GM21528 (cell line): ENCODE data around the gene GGN.
"Not testable (repeated sequence)": the region's sequence is repeated elsewhere in the genome, so short reads cannot be mapped to it uniquely, and the experiment has no call there.

Experiments used
- ATAC-seq: cut with Tn5 transposase; IDR thresholded peaks from one replicate; pipeline ENCODE4 v1.9.1; 2021; ENCODE audit warnings: mild to moderate bottlenecking, moderate library complexity; ENCODE audit not compliant: unreplicated experiment, low FRiP score

The GGN gene, protein sequence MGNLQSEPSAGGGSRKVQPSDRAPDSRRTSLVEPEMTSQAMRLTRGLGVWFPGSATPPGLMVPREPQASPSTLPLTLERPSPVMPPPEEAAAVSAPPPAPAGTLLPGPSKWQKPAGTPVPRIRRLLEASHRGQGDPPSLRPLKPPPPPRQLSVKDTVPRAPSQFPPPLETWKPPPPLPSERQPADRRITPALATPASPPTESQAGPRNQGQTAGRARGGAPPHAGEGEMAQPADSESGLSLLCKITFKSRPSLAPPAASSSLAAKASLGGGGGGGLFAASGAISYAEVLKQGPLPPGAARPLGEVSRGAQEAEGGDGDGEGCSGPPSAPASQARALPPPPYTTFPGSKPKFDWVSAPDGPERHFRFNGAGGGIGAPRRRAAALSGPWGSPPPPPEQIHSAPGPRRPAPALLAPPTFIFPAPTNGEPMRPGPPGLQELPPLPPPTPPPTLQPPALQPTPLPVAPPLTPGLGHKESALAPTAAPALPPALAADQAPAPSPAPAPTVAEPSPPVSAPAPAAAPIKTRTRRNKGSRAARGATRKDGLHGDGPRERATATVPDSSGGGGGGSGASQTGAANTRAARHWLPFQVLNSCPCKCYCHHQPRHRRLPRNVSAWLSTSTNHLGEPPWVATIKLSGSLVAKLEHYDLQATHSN

DNA sequence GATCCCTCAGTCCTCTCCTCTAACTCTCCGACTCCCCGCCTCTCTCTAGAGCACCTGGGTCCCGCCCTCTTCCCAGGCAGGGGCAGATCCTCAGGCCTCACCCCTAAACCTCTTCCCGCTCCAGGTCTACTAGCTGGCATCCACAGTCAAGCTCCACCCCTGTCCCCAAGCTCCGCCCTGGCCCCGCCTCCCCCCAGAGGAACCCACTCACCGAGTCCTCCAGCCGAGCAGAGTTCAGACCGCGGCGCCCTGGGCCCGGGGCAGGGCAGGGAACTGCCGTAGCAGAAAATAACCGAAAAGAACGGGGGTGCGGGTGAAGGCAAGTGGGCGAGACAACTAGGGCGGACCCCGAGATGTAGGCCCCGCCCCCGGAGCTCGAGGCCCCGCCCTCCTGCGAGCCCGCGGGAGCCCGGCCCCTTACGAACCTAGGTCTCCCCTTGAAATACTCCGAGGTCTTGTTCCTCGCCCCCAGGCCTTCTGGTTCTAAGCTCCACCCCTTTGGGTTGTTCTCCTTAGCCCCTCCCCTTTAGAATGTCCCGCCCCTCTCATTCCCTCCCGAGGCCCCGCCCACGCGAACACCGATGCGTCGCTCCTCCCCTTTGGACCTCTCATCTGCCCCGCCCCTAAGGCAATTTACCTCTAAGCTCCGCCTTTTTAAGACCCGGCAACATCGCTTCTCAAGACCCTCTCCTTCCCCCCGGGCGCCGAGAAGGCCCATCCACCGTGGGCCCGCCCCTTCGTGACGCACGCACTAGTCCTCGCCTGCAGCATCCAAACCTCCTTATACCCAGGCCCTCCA, at the start of gene GGN:
TSS of gene GGN (minus strand) at position 485 of the 799 bp plus-strand sequence. CDS start 773 bp downstream, outside the sequence.
- no peak for ATAC-seq

- ATAC-seq, result no peak
Observed at GRCh38 chr19:38437295-38437694, 49.5 kb upstream of the GGN start.

GRCh38 chr19:38434549-38435051, 46.8 kb upstream of the GGN start:
- ATAC-seq, result no peak

GRCh38 chr19:38433268-38433733, 45.5 kb upstream of the GGN start, which contains the start of gene RYR1:
RYR1 (plus strand) TSS chr19:38433691; CDS start chr19:38433830, 139 bp downstream.
- no peak for ATAC-seq

DNA sequence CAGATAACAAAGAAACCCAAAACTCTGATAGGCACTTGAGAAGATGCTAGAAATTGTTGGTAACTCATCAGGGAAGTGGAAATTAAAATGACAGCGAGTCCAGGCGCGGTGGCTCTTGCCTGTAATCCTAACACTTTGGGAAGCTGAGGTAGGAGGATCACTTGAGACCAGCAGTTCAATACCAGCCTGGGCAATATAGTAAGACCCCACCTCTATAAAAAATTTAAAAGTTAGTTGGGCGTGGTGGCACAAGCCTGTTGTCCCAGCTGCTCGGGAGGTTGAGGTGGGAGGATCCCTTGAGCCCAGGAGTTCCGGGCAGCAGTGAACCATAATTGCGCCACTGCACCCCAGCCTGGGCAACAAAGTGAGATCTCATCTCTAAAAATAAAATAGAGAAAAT, 43.1 kb upstream of the GGN start:
- no peak for ATAC-seq

- no peak for ATAC-seq
Observed at GRCh38 chr19:38429811-38430156, 42.0 kb upstream of the GGN start.

DNA sequence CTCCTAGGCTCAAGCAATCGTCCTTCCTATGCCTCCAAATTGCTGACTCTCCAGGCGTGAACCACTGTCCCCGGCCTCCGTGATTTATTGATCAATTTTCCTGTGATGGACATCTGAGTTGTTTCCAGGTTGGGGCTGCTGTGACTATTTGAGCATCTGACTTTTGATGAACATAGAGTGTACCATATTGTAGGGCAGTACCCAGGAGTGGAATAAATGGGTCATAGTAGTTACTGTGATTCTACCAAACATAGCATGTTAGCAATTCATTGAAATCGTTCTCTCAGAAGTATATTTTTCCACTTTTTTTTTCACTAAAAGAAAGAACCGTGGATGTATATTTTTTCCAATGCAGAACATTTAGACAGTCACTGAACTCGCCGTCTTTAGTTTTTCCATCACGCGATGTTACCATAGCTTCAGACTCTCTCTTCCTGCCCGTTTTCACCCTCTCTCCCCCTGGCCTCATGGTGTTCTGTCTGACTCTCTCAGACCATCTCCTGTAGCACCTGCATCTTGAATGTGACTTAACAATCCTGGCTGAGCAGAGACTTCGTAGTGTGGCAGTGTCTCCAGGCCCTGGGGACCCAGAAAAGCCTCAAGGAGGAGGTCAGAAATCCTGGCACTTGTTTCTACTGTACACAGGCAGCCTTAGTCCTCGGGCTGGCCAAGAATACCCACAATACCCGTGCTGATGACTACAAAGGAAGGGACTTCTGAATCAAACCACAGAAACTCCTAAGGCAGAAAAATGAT, 41.4 kb upstream of the GGN start:
- ATAC-seq, result no peak

DNA sequence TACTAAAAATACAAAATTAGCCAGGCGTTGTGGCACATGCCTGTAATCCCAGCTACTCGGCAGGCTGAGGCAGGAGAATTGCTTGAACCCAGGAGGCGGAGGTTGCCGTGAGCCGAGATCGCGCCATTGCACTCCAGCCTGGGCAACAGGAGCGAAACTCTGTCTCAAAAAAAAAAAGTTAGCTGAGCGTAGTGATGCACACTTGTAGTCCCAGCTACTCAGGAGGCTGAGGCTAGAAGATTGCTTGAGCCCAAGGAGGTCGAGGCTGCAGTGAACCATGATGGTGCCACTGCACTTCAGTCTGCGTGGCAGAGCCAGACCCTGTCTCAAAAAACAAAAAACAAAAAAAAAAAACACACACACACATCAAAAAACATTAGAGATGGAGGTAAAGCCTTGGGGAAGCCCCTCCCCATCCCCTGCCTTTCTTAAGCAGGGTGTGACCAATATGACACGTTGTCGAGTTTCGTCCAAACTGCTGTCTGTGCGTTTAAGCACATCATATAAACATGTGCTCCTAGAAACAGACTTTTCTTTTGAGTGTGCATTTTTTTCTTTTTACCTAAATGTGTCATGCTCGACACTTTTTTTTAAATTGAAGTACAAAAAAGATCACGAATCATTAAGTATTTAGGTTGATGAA, 39.3 kb upstream of the GGN start:
- not testable (repeated sequence) for ATAC-seq

DNA sequence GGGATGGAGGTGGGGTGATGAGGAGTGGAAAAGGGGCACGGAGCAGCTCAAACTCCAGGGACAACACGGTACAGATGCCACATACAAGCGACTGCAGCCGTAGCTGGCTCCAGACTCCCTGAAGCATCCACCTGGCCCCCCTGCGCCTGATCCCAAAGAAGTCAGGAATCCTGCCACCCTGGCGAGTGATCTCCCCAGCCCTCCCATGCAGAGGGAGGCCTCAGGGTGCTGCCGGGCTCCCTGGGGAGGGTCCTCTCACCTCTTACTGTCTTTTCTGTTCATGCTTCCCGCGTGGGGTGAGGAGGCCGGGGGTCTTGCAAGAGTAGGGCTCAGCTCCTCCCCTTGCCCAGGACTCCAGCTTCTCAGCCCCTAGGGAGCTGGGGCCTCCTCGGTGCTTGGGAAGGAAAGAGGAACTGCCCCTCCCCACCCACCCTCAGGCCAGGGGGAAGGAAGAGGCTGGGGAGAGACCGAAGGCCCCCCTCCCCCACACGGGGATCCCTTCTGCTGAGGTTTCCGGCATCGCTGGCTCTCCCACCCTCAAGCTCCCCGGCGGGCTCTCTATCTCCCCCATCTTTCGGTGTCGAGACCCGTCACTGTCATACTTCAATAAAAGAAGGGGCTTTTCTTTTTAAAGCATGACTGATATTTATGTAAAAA, 38.1 kb upstream of the GGN start, which contains the start of gene RASGRP4:
TSS of gene RASGRP4 (minus strand) at position 410 of the 657 bp plus-strand sequence. CDS start at position 282, 128 bp downstream.
- ATAC-seq, result no peak

DNA sequence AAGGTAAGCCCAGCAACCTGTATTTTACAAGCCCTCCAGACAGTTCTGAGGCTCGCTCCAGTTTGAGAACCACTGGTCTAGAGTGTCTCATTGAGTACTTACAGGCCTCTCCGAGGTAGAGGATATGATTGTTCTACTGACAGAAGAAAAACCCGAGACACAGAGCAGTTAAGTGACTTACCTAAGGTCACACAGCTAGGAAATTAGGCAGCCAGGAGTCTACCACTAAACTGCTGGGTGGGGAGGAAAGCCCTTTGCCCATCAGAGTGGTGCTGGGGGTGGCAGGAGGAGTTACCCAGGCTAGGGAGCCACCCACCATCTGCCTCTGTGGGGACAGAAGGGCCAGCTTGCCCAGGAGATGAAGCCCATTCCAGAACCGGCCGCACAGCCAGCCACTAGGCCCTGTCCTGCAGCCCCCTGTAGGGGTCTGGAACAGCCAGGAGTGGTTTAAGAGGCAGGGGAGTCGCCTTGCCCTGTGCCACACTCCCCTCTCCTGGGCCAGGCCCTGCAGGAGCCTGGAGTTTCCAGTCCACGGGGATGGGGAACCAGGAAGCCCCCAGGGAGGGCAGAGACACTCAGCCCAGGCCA, 37.5 kb upstream of the GGN start:
- no peak for ATAC-seq

GRCh38 chr19:38424272-38424671, 36.4 kb upstream of the GGN start:
- no peak for ATAC-seq

DNA sequence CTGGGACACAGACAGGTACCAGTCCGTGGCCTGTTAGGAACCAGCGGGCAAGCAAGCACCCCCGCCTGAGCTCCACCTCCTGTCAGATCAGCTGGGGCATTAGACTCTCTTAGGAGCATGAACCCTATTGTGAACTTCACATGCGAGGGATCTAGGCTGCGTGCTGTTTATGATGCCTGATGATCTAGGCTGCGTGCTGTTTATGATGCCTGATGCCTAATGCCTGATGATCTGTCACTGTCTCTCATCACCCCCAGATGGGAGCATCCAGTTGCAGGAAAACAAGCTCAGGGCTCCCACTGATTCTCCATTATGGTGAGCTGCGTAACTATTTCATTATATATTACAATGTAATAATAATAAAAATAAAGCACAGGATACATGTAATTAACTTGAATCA, 34.6 kb upstream of the GGN start:
- no peak for ATAC-seq

- ATAC-seq, result no peak
Observed at GRCh38 chr19:38421856-38422255, 34.0 kb upstream of the GGN start.

DNA sequence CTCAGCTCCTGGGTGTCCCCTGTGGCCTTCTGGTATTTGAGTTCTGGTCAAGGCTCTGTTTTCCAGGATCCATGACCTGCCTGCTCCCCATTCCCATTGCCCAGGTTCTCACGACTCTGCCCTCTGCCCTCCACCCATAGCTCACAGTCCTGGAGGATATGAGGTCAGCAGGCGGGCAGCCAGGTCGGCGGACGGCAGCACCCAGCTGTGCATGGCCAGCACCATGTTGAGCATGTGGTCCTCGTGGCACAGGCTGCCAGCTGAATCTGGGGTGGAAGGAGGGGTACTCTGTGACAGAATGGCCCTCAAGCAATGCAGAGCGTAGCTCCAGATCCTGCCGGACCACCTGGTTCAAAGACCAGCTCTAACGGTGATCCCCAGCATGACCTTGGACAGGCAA, 33.1 kb upstream of the GGN start:
- ATAC-seq, result no peak

- ATAC-seq, result no peak
Observed at GRCh38 chr19:38417544-38418506, 30.0 kb upstream of the GGN start.

GRCh38 chr19:38417146-38417543, 29.3 kb upstream of the GGN start:
- ATAC-seq, result no peak

GRCh38 chr19:38413416-38413815, 25.6 kb upstream of the GGN start:
- ATAC-seq, result no peak

DNA sequence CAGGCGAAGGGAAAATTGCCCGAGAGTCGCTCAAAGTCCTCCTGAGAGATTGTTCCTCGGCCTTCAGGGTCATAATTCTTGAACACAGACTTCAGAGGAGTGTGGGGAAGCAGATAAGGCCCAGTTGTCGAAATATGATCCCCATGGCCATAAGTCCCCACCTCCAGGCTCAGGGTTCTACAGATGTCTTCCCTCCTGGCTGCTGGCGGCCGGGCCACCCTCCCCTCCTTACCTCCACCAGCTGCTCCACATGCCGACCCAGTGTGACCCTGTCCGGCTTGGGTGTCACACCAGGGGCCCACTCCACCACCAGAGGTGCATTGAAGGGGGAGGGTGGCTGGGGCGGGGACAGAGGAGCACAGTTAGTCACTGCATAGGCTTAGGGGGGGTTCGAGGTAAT, 25.1 kb upstream of the GGN start:
- ATAC-seq, result no peak
